Endothelial cell of umbilical vein (primary cell): ENCODE measurements around the gene PSG6. TPM values are rescaled to one million over a fixed set of nuclear protein-coding genes. Genes with fewer than 3 reads are reported as not detected.
"Not testable (repeated sequence)": the region's sequence is repeated elsewhere in the genome, so short reads cannot be mapped to it uniquely, and the experiment has no call there.

ENCODE experiments used
- BruUV-seq: library from RNA; stranded (reverse); fragments of 400-500 nt; replicated peaks from 2 replicates; lab custom pipeline; 2021; lab: Mats Ljungman, UMichigan
- CTCF ChIA-PET: fragments of 300-600, 350-600 bp; sonication (Branson Sonifier 250); formaldehyde crosslinking; loops from one replicate; lab custom pipeline; 2021; ENCODE audit warnings: antibody characterized with exemption, inconsistent platforms; lab: Charles Lee
- POLR2A ChIA-PET: fragments of 300-600, 350-600 bp; sonication (Branson Sonifier 250); formaldehyde crosslinking; loops from one replicate; lab custom pipeline; 2021; ENCODE audit warnings: antibody characterized with exemption, inconsistent platforms; lab: Charles Lee
- DNase-seq: peaks from one replicate; pipeline ENCODE4 v3.0.0-alpha.2; 2011; ENCODE audit warnings: low read depth, low spot score
- FAIRE-seq: peaks from 2 replicates; lab custom pipeline; 2011; peaks lifted over from hg19 to GRCh38; lab: Jason Lieb, UNC
- H2AFZ ChIP-seq: 2 replicates; pipeline ENCODE4 v1.6.0; 2012; ENCODE audit warnings: low read depth, low read length, control low read depth, inconsistent platforms
- H3K27ac ChIP-seq: 2 replicates; pipeline ENCODE4 v1.5.1; 2011; ENCODE audit warnings: low read depth, mild to moderate bottlenecking, control low read depth, low read length, moderate library complexity; ENCODE audit not compliant: insufficient read depth
- H3K27me3 ChIP-seq, 2 experiments: 2 replicates each; pipeline versions ENCODE4 v1.6.0 to v1.6.1; 2011; ENCODE audit warnings: low read length in 2 of 2, mixed read lengths in 1 of 2; ENCODE audit not compliant: control insufficient read depth in 2 of 2, insufficient read depth in 2 of 2
- H3K36me3 ChIP-seq, 2 experiments: 2 replicates in 1 of 2; 3 replicates in 1 of 2; pipeline ENCODE4 v1.5.1; 2011; ENCODE audit warnings: low read length in 2 of 2, mild to moderate bottlenecking in 1 of 2, moderate library complexity in 1 of 2; ENCODE audit not compliant: control insufficient read depth in 2 of 2, insufficient read depth in 2 of 2; ENCODE audit errors: extremely low read depth in 1 of 2
- H3K4me1 ChIP-seq: 3 replicates; pipeline ENCODE4 v1.5.1; 2011; ENCODE audit warnings: mild to moderate bottlenecking, low read length; ENCODE audit not compliant: control insufficient read depth, insufficient read depth; ENCODE audit errors: extremely low read depth
- H3K4me2 ChIP-seq: 2 replicates; pipeline ENCODE4 v1.6.1; 2011; ENCODE audit warnings: low read length, control low read depth, mixed read lengths; ENCODE audit not compliant: insufficient read depth
- H3K4me3 ChIP-seq, 3 experiments: fragments of 200-600 bp in 1 of 3; sonication (generic), shearing (Covaris generic) in 1 of 3; replicated peaks in 1 of 3; 2 replicates each; pipeline ENCODE4 v1.5.1; 2011 to 2016; ENCODE audit warnings: control low read depth in 3 of 3, low read length in 3 of 3, mild to moderate bottlenecking in 2 of 3, inconsistent platforms in 1 of 3, low read depth in 1 of 3, moderate library complexity in 1 of 3; ENCODE audit not compliant: insufficient read depth in 1 of 3
- H3K79me2 ChIP-seq: 2 replicates; pipeline ENCODE4 v1.6.0; 2012; ENCODE audit warnings: low read length, inconsistent platforms; ENCODE audit not compliant: control insufficient read depth, insufficient read depth
- H3K9ac ChIP-seq: replicated peaks from 2 replicates; pipeline ENCODE3; 2011; ENCODE audit warnings: low read length, control low read depth; ENCODE audit not compliant: insufficient read depth; ENCODE audit errors: extremely low read depth
- H3K9me1 ChIP-seq: replicated peaks from 3 replicates; pipeline ENCODE4 v1.6.0; 2011; ENCODE audit warnings: mild to moderate bottlenecking, low read length; ENCODE audit not compliant: control insufficient read depth, insufficient read depth; ENCODE audit errors: extremely low read depth
- H3K9me3 ChIP-seq: replicated peaks from 2 replicates; pipeline ENCODE4 v1.5.1; 2012; ENCODE audit warnings: low read length, inconsistent platforms; ENCODE audit not compliant: control insufficient read depth, insufficient read depth
- H4K20me1 ChIP-seq: replicated peaks from 2 replicates; pipeline ENCODE3; 2011; ENCODE audit warnings: mild to moderate bottlenecking, low read length; ENCODE audit not compliant: control insufficient read depth, insufficient read depth; ENCODE audit errors: extremely low read depth
- EZH2 ChIP-seq: IDR thresholded peaks from 2 replicates; pipeline ENCODE4 v1.6.1; 2012; ENCODE audit warnings: borderline replicate concordance, low read depth, mild to moderate bottlenecking, moderate library complexity, low read length, inconsistent platforms; ENCODE audit not compliant: severe bottlenecking
- FOS ChIP-seq: IDR thresholded peaks from 2 replicates; pipeline ENCODE4 v1.6.1; 2011; ENCODE audit warnings: mild to moderate bottlenecking, low read length, moderate library complexity, borderline replicate concordance; ENCODE audit not compliant: insufficient read depth
- GATA2 ChIP-seq: IDR thresholded peaks from 2 replicates; pipeline ENCODE4 v1.7.0; 2011; ENCODE audit warnings: low read depth, mild to moderate bottlenecking, moderate library complexity, mixed read lengths, low read length; ENCODE audit not compliant: insufficient read length, insufficient read depth
- JUN ChIP-seq: IDR thresholded peaks from 2 replicates; pipeline ENCODE4 v1.6.1; 2011; ENCODE audit warnings: borderline replicate concordance, low read depth; ENCODE audit not compliant: insufficient read length, insufficient read depth
- MYC ChIP-seq: IDR thresholded peaks from one replicate; pipeline ENCODE4 v1.6.1; 2011; ENCODE audit warnings: mild to moderate bottlenecking, low read depth, low read length
- POLR2A ChIP-seq: IDR thresholded peaks from 2 replicates; pipeline ENCODE4 v1.6.1; 2012; ENCODE audit warnings: low read depth, mild to moderate bottlenecking, control low read depth, low read length
- POLR2AphosphoS5 ChIP-seq: IDR thresholded peaks from 2 replicates; pipeline ENCODE4 v1.6.1; 2012; ENCODE audit warnings: low read depth, mild to moderate bottlenecking, control low read depth, low read length, moderate library complexity; ENCODE audit not compliant: insufficient read depth
- dilution Hi-C: fragments of 300-500 bp; cut with MboI; formaldehyde crosslinking; loops from one replicate; pipeline ENCODE4 v1.15.0; 2019; ENCODE audit warnings: low sequenced_read_pairs; ENCODE audit not compliant: extremely low pct_ligation_motif_present
- intact Hi-C: fragments of 100-400 bp; cut with micrococcal nuclease; formaldehyde crosslinking; loops from one replicate; pipeline ENCODE4 v1.10.0; 2022
- polyA plus RNA-seq, 4 experiments: library from polyadenylated mRNA; depleted of rRNA in 3 of 4; stranded (reverse) in 3 of 4; unstranded in 1 of 4; fragments of >200 nt; gene quantifications; 2 replicates each; pipeline versions ENCODE4 v1.2.1 to v1.2.3, GENCODE V29; 2011 to 2012; ENCODE audit warnings: missing spikeins in 1 of 4
- total RNA-seq: library from RNA; stranded (reverse); gene quantifications from 2 replicates; pipeline ENCODE4 v1.2.3, GENCODE V29; 2021
- TF ChIP-seq, protein P1 (sequence below): IDR thresholded peaks from 2 replicates; pipeline ENCODE4 v1.6.1; 2011; ENCODE audit not compliant: insufficient read depth, insufficient read length
- TF ChIP-seq, protein P2 (sequence below), 2 donors: IDR thresholded peaks; 1 replicate in 1 of 2; 2 replicates in 1 of 2; pipeline ENCODE4 v1.5.1; 2011; ENCODE audit warnings: low read length in 2 of 2, mild to moderate bottlenecking in 2 of 2, moderate library complexity in 2 of 2, control low read depth in 1 of 2, inconsistent platforms in 1 of 2, low read depth in 1 of 2; ENCODE audit not compliant: insufficient read depth in 1 of 2; ENCODE audit errors: extremely low read depth in 1 of 2

The PSG6 gene
- total and polyA plus RNA-seq, 2 donors (not counting 3 experiments of a cell fraction or from before 2014, with no cell fraction given) = not detected

GRCh38 chr19:42879613-42880012, 38.1 kb downstream of the PSG6 start, which contains the start of gene PSG1:
TSS of gene PSG1 (minus strand) at chr19:42879713. CDS start at chr19:42879581, 132 bp downstream.
- Histone ChIP-seq H3K4me3 (no peak within 1 kb of the TSS), H3K36me3 (no peaks in the 10 kb centered on the region), H3K27ac (no peak within 1 kb of the TSS), H3K4me2 (no peak within 1 kb of the TSS), H3K79me2 (no peaks in the 10 kb centered on the region), H3K9me3 (no peaks in the 10 kb centered on the region), H2AFZ (no peak within 1 kb of the TSS), H3K9me1 (no peaks in the 10 kb centered on the region), H3K4me1 (no peaks in the 10 kb centered on the region), H3K27me3 (no peaks in the 10 kb centered on the region), H4K20me1 (no peaks in the 10 kb centered on the region), H3K9ac (no peak within 1 kb of the TSS)
- POLR2A ChIA-PET = no interaction called here
- dilution Hi-C loops = no loop called here
- intact Hi-C loops = no loop called here
- DNase-seq (no peak), FAIRE-seq (no peak)
- TF ChIP-seq, protein P1, sequence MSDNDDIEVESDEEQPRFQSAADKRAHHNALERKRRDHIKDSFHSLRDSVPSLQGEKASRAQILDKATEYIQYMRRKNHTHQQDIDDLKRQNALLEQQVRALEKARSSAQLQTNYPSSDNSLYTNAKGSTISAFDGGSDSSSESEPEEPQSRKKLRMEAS = no peak
- TF ChIP-seq, protein P2, sequence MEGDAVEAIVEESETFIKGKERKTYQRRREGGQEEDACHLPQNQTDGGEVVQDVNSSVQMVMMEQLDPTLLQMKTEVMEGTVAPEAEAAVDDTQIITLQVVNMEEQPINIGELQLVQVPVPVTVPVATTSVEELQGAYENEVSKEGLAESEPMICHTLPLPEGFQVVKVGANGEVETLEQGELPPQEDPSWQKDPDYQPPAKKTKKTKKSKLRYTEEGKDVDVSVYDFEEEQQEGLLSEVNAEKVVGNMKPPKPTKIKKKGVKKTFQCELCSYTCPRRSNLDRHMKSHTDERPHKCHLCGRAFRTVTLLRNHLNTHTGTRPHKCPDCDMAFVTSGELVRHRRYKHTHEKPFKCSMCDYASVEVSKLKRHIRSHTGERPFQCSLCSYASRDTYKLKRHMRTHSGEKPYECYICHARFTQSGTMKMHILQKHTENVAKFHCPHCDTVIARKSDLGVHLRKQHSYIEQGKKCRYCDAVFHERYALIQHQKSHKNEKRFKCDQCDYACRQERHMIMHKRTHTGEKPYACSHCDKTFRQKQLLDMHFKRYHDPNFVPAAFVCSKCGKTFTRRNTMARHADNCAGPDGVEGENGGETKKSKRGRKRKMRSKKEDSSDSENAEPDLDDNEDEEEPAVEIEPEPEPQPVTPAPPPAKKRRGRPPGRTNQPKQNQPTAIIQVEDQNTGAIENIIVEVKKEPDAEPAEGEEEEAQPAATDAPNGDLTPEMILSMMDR (IDR thresholded peaks at IDR 0.05; ENCODE audit: extremely low read depth in 1 of 2, insufficient read depth in 1 of 2, low read depth in 1 of 2, low read length in 2 of 2) = no peak
- TF ChIP-seq MYC (no peak), POLR2A (no peak), FOS (no peak), EZH2 (no peak), JUN (no peak), POLR2AphosphoS5 (no peak), GATA2 (no peak)
- CTCF ChIA-PET = no interaction called here
- no TSS peak for BruUV-seq

- H3K27me3 ChIP-seq, POLR2A ChIA-PET, intact Hi-C loops, H3K4me1 ChIP-seq, H3K36me3 ChIP-seq, H3K4me2 ChIP-seq, CTCF ChIA-PET, H3K27ac ChIP-seq, BruUV-seq, H2AFZ ChIP-seq, H3K4me3 ChIP-seq, H3K79me2 ChIP-seq, DNase-seq, H3K9ac ChIP-seq, H4K20me1 ChIP-seq, H3K9me1 ChIP-seq, H3K9me3 ChIP-seq, FAIRE-seq, dilution Hi-C loops: not testable (repeated sequence)
Observed at GRCh38 chr19:42876596-42876995, 41.1 kb downstream of the PSG6 start.

DNA sequence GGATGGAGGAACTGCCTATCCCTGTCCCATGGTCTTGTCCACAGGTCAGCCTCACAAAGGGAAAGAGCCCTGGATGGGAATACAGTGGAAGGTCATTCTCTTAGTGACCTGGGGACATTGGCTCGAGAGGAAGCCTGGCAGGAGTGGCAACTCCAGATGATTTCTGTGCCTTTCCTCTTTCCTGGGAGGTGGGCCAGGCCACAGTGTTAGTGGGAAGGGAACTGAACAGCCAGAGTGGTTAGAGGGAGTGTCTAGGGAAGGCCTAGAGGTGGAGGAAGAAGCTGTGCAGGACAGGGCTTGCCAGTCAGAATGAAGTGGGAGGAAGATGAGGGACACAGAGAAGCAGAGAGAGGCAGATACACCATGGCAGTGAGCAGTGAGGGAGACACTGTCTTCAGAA, 41.8 kb downstream of the PSG6 start:
- H3K4me3 ChIP-seq, H3K9me3 ChIP-seq, BruUV-seq, H3K4me2 ChIP-seq, POLR2A ChIA-PET, H3K27ac ChIP-seq, CTCF ChIA-PET, H4K20me1 ChIP-seq, H2AFZ ChIP-seq, DNase-seq, H3K4me1 ChIP-seq, H3K27me3 ChIP-seq, FAIRE-seq, dilution Hi-C loops, H3K9ac ChIP-seq, H3K79me2 ChIP-seq, intact Hi-C loops, H3K9me1 ChIP-seq, H3K36me3 ChIP-seq: not testable (repeated sequence)
